ENCODE data around the gene B4GAT1.

The B4GAT1 gene

GRCh38 chr11:66327171-66328030 is 20.0 kb downstream of the B4GAT1 start:
- no peak for TF ChIP-seq CTCF (IDR thresholded peaks at IDR 0.05; ENCODE audit: insufficient read depth, low read length, poor library complexity, severe bottlenecking)
- H3K4me3 ChIP-seq (replicated peaks; ENCODE audit: low read depth, low read length) = no peak overlapping the region
- no peaks in the 10 kb centered on the region for H3K36me3 ChIP-seq (ENCODE audit: control insufficient read depth, insufficient read depth, low read length)
- H3K27me3 ChIP-seq (replicated peaks; ENCODE audit: control insufficient read depth, insufficient read depth, low read length) = no peaks in the 10 kb centered on the region
- DNase-seq (ENCODE audit: extremely low read depth, insufficient read length) = no peak

GRCh38 chr11:66326261-66327111 is 20.9 kb downstream of the B4GAT1 start:
- no peaks in the 10 kb centered on the region for H3K27me3 ChIP-seq (replicated peaks; ENCODE audit: control insufficient read depth, insufficient read depth, low read length)
- DNase-seq (ENCODE audit: extremely low read depth, insufficient read length) = no peak

GRCh38 chr11:66325263-66325671 is 22.2 kb downstream of the B4GAT1 start:
- no peak for TF ChIP-seq CTCF (IDR thresholded peaks at IDR 0.05; ENCODE audit: insufficient read depth, low read length, poor library complexity, severe bottlenecking)
- H3K27me3 ChIP-seq (replicated peaks; ENCODE audit: control insufficient read depth, insufficient read depth, low read length) = no peaks in the 10 kb centered on the region
- DNase-seq (ENCODE audit: extremely low read depth, insufficient read length) = no peak

More at GRCh38 chr11:66326261-66327111, 20.9 kb downstream of the B4GAT1 start:
- TF ChIP-seq CTCF (IDR thresholded peaks at IDR 0.05; ENCODE audit: insufficient read depth, low read length, poor library complexity, severe bottlenecking) = no peak
- Histone ChIP-seq H3K36me3 (ENCODE audit: control insufficient read depth, insufficient read depth, low read length) (no peaks in the 10 kb centered on the region), H3K4me3 (replicated peaks; ENCODE audit: low read depth, low read length) (no peak overlapping the region)

GRCh38 chr11:66324664-66325063 is 22.8 kb downstream of the B4GAT1 start:
- no peaks in the 10 kb centered on the region for H3K36me3 ChIP-seq (ENCODE audit: control insufficient read depth, insufficient read depth, low read length)
- no peaks in the 10 kb centered on the region for H3K27me3 ChIP-seq (replicated peaks; ENCODE audit: control insufficient read depth, insufficient read depth, low read length)
- DNase-seq (ENCODE audit: extremely low read depth, insufficient read length) = no peak
- no peak overlapping the region for H3K4me3 ChIP-seq (replicated peaks; ENCODE audit: low read depth, low read length)
- no peak for TF ChIP-seq CTCF (IDR thresholded peaks at IDR 0.05; ENCODE audit: insufficient read depth, low read length, poor library complexity, severe bottlenecking)

More at GRCh38 chr11:66325263-66325671, 22.2 kb downstream of the B4GAT1 start:
- H3K36me3 ChIP-seq (ENCODE audit: control insufficient read depth, insufficient read depth, low read length) = no peaks in the 10 kb centered on the region
- H3K4me3 ChIP-seq (replicated peaks; ENCODE audit: low read depth, low read length) = no peak overlapping the region

GRCh38 chr11:66323684-66324083 is 23.7 kb downstream of the B4GAT1 start:
- TF ChIP-seq CTCF (IDR thresholded peaks at IDR 0.05; ENCODE audit: insufficient read depth, low read length, poor library complexity, severe bottlenecking) = no peak
- H3K4me3 ChIP-seq (replicated peaks; ENCODE audit: low read depth, low read length) = no peak overlapping the region

More at GRCh38 chr11:66323684-66324083, 23.7 kb downstream of the B4GAT1 start:
- H3K27me3 ChIP-seq (replicated peaks; ENCODE audit: control insufficient read depth, insufficient read depth, low read length) = no peaks in the 10 kb centered on the region
- no peak for DNase-seq (ENCODE audit: extremely low read depth, insufficient read length)
- no peaks in the 10 kb centered on the region for H3K36me3 ChIP-seq (ENCODE audit: control insufficient read depth, insufficient read depth, low read length)

All from GM06990 (cell line).